PC-9 (cell line): ENCODE data around the gene H6PD.

Experiments used
- EZH2 ChIP-seq: fragments of 200-600 bp; sonication (generic); IDR thresholded peaks from 2 replicates; pipeline ENCODE4 v1.8.0; 2017; ENCODE audit warnings: antibody characterized with exemption, low read depth
- TF ChIP-seq, protein P1 (sequence below): fragments of 200-600 bp; sonication (generic); conservative IDR thresholded peaks from 2 replicates; pipeline ENCODE4 v1.6.1; 2017; ENCODE audit warnings: mixed run types, antibody characterized with exemption, mild to moderate bottlenecking, moderate library complexity

GRCh38 chr1:9251501-9251900, 16.9 kb downstream of the H6PD start:
- TF ChIP-seq, protein P1, sequence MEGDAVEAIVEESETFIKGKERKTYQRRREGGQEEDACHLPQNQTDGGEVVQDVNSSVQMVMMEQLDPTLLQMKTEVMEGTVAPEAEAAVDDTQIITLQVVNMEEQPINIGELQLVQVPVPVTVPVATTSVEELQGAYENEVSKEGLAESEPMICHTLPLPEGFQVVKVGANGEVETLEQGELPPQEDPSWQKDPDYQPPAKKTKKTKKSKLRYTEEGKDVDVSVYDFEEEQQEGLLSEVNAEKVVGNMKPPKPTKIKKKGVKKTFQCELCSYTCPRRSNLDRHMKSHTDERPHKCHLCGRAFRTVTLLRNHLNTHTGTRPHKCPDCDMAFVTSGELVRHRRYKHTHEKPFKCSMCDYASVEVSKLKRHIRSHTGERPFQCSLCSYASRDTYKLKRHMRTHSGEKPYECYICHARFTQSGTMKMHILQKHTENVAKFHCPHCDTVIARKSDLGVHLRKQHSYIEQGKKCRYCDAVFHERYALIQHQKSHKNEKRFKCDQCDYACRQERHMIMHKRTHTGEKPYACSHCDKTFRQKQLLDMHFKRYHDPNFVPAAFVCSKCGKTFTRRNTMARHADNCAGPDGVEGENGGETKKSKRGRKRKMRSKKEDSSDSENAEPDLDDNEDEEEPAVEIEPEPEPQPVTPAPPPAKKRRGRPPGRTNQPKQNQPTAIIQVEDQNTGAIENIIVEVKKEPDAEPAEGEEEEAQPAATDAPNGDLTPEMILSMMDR: no peak
- TF ChIP-seq EZH2: no peak
